NT2/D1 (cell line): ENCODE results near the gene EGLN1.

Source experiments
- SUZ12 ChIP-seq: IDR thresholded peaks from 2 replicates; pipeline ENCODE4 v1.6.1; 2011; ENCODE audit not compliant: insufficient read length, insufficient read depth; ENCODE audit errors: extremely low read depth
- YY1 ChIP-seq: IDR thresholded peaks from 2 replicates; pipeline ENCODE4 v1.6.1; 2011; ENCODE audit not compliant: insufficient read length, insufficient read depth
- ZNF274 ChIP-seq: IDR thresholded peaks from 2 replicates; pipeline ENCODE4 v1.6.1; 2011; ENCODE audit warnings: mild to moderate bottlenecking, low read depth, low read length

DNA sequence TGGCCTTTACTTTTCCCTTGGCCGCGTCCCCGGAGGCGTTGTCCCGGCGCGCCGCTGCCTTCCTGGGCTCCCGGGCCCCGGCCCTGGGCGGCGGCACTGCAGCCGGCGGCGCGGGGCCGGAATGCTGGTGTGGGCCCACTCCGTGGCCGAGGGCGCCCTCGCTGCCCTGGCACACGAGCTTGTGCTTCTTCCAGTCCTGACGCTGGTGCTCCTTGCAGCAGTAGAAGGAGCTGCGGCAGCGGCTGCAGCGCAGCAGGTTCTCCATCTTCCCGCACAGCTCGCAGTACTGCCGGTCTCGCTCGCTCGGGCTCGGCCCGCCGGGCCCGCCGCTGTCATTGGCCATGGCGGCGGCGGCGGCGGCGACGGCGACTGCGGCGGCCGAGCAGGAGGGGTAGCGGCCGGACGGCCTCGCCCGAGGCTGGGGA is 529 bp downstream of the EGLN1 start:
- TF ChIP-seq ZNF274 (no peak), YY1 (no peak), SUZ12 (no peak)
